HL-60/S4 treated with retinoic acid at 250 ng/mL for 4 days and 3 days (cell line): ENCODE results near the gene GLRX2.

ENCODE experiments used
- in situ Hi-C: fragments of 300-500 bp; cut with MboI; formaldehyde crosslinking; loops from 2 replicates; pipeline ENCODE4 v1.7.0; 2022; ENCODE audit warnings: low sequenced_read_pairs

The GLRX2 gene

DNA sequence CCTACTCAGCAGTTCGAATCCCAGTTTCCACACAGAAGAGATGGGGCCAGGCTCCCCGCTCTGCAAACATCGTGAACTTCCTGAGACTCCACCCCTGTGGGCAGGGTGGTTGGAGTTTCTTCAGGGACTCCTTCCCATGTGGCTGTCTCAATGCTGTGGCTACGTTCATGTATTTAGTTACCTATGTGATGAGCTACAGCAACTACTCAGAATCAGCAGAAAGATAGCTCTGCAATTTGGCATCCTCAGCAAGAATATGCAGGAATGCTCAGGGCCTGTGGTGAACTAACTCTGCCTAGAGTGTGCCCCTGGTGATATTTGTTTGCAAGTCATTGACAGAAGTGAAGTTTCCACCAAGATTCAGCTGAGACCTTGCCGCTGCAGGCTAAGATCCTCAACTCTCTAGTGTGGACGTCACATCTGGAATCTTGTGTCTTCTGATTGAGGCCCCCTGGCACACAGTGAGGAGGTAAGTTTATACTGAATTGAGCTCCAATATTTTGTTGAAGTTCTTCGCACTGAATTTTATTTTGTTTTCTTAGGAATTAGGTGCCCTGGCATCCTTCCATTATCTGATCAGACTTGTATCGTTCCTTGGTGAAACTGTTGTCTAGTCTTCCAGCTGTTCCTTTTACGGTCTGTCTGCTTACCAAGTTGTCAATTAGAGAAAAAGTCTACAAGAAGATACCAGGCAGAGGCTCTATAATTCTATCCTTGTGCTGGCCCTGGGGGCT is 8.2 kb upstream of the GLRX2 start:
- in situ Hi-C loops: no loop called here

DNA sequence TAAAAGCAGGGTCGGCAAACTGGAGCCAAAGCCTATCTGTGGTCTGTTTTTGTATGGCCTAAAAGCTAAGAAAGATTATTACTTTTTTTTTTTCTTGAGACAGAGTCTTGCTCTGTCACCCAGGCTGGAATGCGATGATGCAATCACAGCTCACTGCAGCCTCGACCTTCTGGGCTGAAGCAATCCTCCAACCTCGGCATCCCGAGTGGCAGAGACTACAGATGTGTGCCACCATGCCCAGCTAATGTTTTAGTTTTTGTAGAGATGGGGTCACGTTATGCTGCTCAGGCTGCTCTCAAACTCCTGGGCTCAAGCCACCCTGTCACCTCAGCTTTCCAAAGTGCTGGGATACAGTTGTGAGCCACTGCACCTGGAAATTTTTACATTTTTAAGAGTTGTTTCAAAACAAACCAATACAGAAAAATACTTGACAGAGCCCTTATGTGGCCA is 6.5 kb upstream of the GLRX2 start:
- in situ Hi-C loops: no loop called here

DNA sequence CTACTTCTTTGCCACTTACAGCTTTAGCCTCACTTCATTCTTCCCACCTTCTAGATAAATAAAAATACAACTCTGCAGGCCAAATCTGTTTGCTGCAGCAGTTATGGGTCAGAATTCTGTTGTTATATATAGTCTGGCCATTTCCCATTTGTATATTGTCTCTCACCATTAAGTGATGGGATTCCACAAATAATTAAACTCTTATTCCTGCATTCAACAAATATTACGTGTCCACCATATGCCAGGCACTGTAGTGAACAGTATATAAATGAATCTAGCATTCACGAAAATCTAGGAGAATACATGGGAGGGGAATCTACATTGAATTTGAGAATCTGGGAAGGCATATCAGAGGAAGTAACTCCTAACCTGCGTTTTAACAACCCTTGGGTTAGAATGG is 5.7 kb upstream of the GLRX2 start:
- in situ Hi-C loops: no loop called here

DNA sequence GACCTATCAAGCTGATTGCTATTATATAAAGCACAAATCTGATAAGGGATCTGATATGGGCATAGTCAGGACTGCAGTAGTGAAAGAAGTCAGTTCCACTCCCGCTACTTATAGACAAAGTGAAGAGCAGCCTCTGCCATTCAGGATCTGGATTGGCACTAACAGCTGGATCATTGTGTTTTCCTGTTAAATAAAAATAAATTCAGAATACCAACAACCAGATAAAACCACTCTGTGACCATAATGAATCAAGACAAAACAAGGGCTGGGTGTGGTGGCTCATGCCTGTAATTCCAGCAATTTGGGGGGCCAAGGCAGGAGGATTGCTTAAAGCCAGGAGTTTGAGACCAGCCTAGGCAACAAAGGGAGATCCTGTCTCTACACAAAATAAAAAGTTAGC is 5.0 kb upstream of the GLRX2 start:
- in situ Hi-C loops: no loop called here

DNA sequence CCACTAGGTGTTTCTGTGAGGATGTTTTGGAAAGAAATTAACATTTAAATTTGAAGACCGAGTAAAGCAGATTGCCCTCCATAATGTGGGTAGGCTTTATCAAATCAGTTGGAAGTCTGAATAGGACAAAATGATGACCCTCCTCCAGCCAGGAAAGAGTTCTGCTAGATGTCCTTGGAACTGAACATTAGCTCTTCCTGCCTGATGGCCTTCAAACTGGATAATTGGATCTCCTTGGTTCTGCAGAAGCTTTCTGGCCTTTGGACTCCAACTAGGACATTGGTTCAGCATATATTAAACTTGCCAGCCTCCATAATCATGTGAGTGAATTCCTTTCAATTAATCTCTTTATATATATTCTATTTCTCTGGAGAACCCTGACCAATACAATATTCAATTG is 4.4 kb upstream of the GLRX2 start:
- in situ Hi-C loops: no loop called here

DNA sequence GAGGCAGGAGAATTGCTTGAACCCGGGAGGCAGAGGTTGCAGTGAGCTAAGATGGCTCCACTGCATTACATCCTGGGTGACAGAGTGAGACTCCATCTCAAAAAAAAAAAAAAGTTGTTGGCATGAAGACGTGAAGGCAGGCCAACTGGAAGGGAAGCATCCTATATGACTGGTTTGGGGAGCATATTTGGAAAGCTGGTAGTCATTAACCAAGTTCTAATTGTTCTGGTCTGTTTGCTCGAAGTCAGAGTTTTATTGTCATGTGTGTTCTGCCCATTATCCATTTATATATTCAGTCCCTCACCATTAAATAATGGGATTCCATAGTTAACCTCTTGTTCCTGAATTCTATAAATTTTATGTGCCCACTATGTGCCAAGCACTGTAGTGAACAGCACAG is 3.3 kb upstream of the GLRX2 start:
- in situ Hi-C loops: no loop called here

DNA sequence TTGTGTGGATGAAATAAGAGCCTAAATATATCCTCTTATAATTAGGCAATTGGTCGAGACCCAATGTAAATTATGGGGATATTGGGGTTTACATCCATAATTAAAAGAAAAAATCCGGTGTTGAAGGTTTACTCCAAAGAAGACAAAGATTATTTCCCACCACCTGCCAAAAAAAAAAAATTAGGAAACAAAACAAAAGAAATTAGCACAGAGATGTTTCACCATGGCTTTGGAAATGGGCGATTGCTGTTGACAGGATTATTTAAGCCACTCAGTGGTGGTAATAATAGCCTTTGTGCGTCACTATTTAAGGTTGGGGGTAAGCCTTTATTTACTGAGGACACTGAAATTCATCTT is 585 bp upstream of the GLRX2 start:
- in situ Hi-C loops: no loop called here

DNA sequence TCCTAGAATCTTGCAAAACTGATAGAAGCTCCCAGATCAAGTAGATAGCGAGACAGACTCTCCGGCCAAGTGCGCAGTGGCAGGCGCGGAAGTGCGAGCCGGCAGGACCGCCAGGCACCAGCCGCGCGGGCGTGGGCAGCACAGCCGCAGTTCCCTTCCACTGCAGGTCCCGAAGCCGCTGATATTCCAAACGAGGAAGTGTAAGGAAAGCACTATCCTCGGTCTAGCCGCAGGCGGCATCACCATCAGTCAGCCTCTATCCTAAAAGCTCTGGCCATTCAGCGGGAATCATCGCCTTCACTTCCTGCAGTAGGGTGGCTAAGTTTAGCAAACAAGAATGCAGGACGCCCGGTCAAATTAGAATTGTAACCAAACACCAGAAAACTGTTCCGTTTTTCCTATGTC is 710 bp downstream of the GLRX2 start:
- in situ Hi-C loops: no loop called here

DNA sequence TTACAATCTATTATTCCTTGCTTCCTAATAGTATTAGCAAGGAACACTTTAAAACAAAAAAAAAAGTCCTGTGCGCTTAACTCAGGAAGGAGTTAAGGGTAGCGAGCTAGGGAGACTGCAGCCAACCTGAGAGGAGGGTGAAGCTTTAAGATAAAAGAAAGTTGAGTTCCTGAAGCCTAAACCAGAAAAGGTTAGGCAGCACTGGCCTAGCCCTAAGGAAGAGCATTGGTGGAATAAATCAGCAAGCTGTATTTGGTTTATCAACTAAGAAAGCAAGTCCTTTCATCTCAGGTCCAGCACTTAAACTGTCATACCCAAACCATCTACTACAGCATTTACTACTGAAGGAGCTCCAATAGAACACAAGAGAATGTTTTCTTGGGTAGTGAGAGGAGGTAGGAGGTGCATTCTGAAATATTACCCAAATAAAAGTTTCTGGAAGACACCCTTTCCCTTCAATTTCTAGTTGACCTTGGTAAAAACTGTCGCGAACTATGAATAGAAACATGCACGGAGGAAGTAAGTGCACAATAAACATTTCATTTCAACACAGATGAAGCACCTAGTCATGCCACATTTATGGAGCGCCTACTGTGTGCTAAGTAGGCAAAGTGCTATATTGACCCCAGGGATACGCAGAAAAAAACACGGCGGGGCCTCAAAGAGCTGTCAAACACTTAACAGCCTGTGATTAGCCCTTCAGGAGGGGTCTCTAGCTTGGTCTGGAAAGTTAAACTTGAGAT is 1.3 kb downstream of the GLRX2 start:
- in situ Hi-C loops: no loop called here

DNA sequence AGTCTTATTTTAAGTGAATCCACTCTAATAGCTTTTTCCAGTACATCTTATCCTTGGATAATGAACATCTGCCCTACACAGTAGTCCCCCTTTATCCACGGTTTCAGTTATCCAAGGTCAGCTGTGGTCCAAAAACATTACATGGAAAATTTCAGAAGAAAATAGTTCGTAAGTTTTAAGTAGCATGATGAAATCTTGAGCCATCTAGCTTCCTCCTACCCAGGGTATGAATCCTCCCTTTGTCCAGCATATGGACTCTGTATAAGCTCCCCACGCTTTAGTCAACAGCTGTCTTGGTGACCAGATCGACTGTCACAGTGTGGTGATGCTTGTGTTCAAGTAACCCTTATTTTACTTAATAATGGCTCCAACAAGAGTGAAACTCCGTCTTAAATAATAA is 2.6 kb downstream of the GLRX2 start:
- in situ Hi-C loops: no loop called here

DNA sequence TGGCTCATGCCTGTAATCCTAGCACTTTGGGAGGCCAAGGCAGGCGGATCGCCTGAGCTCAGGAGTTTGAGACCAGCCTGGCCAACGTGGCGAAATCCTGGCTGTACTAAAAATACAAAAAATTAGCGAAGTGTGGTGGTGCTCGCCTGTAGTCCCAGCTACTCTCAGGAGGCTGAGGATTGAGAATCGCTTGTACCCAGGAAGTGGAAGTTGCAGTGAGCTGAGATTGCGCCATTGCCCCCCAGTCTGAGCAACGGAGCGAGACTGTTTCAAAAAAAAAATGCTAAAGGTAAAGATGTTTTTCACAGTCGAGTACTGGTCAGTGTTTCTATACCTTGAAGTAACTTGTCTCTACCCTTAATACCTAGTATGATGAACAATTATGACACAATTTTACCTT is 11.1 kb downstream of the GLRX2 start:
- in situ Hi-C loops: no loop called here

DNA sequence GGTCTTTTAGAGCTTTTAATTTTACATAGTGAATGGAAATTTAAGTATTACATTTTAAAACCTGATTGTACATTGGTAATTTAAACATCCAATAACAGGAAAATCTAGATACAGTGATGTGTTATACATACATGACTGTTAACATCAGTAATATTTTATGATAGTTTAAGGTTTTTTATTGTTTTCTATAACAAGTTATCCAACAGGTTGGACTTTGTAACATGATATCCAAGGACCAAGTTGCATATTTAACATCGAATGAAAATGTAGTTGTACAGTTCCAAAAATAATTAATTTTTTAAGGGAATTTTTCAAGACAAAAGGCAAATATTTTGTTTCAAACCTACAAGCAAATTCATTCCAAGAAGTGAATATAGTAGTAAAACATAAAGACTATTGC is 14.3 kb downstream of the GLRX2 start:
- in situ Hi-C loops: no loop called here

DNA sequence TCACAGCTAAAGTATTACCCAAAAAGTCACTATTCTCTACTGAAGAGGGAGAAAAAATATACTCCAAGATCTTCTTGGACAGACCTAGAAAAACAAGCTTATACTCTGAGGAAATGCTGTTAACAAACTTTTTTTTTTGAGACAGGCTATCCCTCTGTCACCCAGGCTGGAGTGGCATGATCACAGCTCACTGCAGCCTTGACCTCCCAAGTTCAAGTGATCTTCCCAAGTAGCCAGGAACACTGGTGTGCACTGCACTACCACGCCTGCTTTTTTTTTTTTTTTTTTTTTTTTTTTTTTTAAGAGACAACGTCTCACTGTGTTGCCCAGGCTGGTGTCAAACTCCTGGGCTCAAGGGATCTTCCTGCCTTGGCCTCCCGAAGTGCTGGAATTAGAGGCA is 17.3 kb downstream of the GLRX2 start:
- in situ Hi-C loops: no loop called here

DNA sequence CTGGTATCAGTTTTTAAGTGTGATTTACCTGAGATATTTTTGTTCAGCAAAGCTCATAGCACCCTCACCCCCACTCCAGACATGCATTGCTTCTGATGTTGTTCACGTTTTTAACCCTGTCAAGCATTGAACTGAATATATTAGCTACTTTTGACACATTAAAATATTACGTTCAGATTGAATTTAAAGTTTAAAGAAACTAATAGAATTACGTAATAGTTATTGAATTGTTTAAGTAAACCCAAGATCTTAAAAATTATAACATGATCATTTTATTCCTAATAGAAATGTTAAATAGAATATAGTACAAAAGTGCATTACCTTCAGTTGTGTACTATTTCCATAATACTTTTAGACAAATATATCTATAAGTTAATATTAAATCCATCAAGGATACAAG is 18.9 kb downstream of the GLRX2 start:
- in situ Hi-C loops: no loop called here

DNA sequence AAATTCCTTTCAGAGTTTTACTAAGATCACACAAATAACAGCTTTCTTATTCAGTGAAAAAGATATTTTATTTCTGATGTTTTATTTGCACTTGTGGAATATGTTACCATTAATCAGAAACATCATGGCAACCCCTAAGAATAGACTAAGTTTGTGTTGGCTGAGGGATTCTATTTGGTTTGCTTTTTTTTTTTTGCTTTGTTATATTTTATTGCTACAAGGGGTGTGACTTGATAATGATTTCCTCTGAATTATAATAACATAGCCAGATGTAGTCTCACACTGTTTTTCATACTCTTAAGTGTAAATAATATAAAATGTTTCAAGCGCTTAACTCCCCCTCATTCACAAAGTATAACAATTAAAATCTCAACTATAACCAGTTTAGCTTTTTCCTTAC is 20.0 kb downstream of the GLRX2 start:
- in situ Hi-C loops: no loop called here

DNA sequence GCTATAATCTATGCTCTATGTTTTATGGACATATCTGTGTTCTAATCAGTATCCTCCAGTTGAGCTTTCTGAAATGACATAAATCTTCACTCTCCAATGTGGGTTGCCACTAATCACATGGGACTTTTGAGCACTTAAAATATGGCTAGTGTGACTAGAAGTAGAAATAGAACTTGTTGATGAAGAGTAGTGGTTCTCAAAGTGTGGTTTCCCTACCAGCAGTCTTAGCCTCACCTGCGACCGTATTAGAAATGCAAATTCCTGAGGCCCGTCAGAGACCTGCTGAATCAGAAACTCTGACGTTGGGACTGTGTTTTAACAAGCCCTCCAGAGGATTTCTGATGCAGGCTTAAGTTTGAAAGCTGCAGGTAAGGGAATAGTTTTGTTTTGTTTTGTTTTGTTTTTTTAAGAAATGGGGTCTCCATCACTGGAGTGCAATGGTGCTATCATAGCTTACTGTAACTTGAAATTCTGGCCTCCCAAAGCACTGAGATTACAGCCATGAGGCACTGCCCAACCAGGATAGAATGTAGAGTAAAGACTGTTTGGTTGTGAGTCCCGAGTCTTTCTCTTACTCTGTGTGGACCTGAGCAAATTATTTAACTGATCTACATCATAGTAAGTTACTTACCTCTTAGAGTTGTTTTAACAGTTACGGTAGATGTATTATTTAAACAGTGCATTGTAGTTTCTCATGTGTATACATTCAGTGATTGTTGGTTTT is 21.7 kb downstream of the GLRX2 start:
- in situ Hi-C loops: no loop called here

DNA sequence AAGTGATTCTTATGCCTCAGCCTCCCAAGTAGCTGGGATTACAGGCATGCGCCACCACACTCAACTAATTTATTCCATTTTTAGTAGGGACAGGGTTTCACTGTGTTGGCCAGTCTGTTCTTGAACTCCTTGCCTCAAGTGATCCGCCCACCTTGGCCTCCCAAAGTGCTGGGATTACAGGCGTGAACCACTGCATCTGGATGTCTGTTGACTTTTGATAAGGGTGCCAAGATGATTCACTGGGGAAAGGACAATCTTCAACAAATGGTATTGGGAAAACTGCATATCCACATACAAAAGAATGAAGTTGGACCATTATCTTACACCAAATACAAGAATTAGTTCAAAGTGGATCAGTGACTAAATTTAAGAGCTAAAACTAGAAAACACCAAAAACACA is 26.0 kb downstream of the GLRX2 start:
- in situ Hi-C loops: no loop called here

DNA sequence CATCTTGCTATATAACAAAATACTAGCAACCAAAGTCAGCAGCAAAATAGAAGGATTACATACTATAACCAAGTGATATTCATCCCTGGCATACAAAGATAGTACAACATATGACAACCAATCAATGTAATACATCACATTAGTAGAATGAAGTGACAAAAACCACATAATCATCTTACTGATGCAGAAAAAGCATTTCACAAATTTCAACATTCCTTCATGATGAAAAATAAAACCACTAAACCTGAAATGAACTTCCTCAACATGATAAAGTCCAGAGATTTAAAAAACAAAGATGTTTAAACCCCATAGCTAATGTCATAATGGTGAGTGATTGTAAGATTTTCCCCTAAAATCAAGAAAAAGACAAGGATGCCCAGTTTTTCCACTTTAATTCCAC is 27.2 kb downstream of the GLRX2 start:
- in situ Hi-C loops: no loop called here

DNA sequence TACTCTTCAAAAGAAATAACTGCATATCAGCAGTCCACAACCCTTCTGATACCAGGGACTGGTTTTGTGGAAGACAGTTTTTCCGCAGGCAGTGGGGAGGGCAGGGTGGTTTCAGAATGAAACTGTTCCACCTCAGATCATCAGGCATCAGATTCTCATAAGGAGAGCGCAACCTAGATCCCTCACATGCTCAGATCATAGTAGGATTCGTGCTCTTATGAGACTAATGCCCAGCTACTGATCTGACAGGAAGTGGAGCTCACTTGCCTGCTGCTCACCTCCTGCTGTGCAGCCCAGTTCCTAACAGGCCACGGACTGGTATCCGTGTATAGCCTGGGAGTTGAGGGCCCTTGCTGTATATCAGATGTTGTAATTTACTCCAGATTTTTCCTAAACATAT is 34.3 kb downstream of the GLRX2 start:
- in situ Hi-C loops: no loop called here

DNA sequence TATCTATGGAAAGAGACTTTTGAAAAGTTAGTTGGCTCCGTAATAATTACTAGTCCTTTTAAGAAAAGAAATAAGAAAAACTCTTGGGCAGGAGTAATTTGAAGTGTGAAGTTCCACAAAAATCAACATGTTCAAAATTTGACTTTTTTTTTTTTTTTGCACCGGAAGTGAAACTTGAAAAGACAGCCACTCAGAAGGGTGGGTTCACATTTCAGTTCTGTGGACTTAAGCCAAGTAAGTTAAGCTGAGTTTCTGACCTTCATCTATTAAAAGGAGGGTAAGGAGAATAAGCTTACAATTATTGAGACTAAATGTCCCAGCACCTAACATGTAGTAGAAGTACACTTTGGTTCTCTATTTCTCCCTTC is 34.8 kb downstream of the GLRX2 start:
- in situ Hi-C loops: no loop called here

DNA sequence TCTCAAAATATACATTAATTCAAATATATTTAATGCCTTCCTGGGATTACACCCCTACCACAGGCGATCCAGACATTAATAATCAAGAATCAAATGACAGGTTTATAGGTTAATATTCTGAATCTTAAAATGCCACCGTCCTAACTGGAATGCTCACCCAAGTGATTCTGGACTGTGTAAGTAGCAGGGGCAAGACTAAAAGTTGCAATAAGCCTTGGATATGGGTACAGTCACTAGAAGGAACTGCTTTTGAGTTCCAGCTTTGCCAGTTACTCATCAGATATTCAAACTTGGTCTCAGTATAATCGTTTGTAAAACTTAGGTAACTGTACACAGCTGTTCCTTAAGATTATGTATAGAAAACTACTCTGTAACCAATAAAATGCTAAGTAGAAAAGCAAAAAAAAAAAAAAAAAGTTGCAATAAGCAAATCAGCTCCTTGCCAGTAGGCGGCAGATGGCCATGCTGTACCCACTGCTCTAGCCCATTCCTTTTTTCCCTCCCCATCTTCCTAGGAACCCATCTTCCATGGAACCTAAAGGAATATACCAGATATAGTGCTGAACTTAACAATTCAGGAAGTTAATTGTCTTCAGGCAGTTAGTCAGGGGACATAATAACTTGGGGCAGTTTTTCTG is 35.3 kb downstream of the GLRX2 start:
- in situ Hi-C loops: no loop called here

DNA sequence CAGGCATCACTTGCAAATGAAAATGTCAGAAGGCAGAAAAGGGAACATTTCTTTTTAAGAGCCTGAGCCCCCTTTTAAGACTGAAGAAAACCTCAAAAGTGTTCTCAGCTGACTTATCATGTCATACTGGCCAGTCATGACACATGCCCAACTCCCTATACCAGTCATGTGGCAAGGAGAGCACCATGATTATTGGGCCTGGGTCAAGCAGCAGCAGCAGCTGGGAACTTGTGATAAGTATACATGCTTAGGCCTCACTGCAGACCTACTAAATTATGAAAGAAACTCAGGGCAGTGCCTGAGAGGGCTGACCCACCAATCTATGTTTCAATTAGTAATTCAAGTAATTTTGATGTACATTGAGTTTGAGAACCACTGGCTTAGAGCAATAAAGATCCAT is 37.2 kb downstream of the GLRX2 start:
- in situ Hi-C loops: no loop called here
